Breast epithelium (tissue), 4 donors: Measurements from ENCODE around the gene SYNGR3. TPM values are rescaled to one million over a fixed set of nuclear protein-coding genes. Genes with fewer than 3 reads are reported as not detected.

Experiments
- DNase-seq, 2 donors: peaks; one replicate each; pipeline ENCODE4 v3.0.0-alpha.2; 2019; ENCODE audit warnings: low spot score in 2 of 2
- H3K27ac ChIP-seq, 2 donors: fragments of 200-600 bp; sonication (generic) in 1 of 2; one replicate each; pipeline ENCODE4 v1.5.1; 2016 to 2019; ENCODE audit warnings: mild to moderate bottlenecking in 1 of 2
- H3K27me3 ChIP-seq, 2 donors: fragments of 200-600 bp; sonication (generic) in 1 of 2; one replicate each; pipeline versions ENCODE4 v1.5.1 to v1.6.0; 2017 to 2019; ENCODE audit warnings: control low read depth in 1 of 2, mild to moderate bottlenecking in 1 of 2
- H3K36me3 ChIP-seq: fragments of 200-600 bp; one replicate; pipeline ENCODE4 v1.5.1; 2019
- H3K4me1 ChIP-seq, 2 donors: fragments of 200-600 bp; sonication (generic); one replicate each; pipeline ENCODE4 v1.5.1; 2016 to 2019; ENCODE audit warnings: control low read depth in 1 of 2
- H3K4me3 ChIP-seq, 3 donors: fragments of 200-600 bp; sonication (generic); 1 replicate in 2 of 3; 2 replicates in 1 of 3; pipeline ENCODE4 v1.5.1; 2016 to 2019; ENCODE audit warnings: mild to moderate bottlenecking in 3 of 3, moderate library complexity in 2 of 3
- H3K9me3 ChIP-seq, 2 donors: fragments of 200-600 bp; sonication (generic) in 1 of 2; one replicate each; pipeline ENCODE4 v1.5.1; 2016 to 2019; ENCODE audit warnings: control low read depth in 1 of 2
- CTCF ChIP-seq, 3 donors: fragments of 450-650 bp; IDR thresholded peaks; one replicate each; pipeline ENCODE4 v1.5.1; 2016 to 2017; ENCODE audit warnings: antibody characterized with exemption in 3 of 3, mild to moderate bottlenecking in 3 of 3, moderate library complexity in 3 of 3
- POLR2A ChIP-seq: fragments of 450-650 bp; IDR thresholded peaks from one replicate; pipeline ENCODE4 v1.6.1; 2016; ENCODE audit warnings: antibody characterized with exemption, mild to moderate bottlenecking, moderate library complexity
- POLR2AphosphoS5 ChIP-seq, 3 donors: sonication (generic); formaldehyde crosslinking; IDR thresholded peaks; one replicate each; pipeline ENCODE4 v1.6.1; 2017; ENCODE audit warnings: antibody characterized with exemption in 3 of 3
- intact Hi-C: fragments of 100-400 bp; cut with DNase I; formaldehyde crosslinking; loops from one replicate; pipeline ENCODE4 v1.15.1; 2023; ENCODE audit warnings: low total_unique reads
- total RNA-seq, 3 donors: library from RNA; depleted of rRNA; stranded (reverse); fragments of >200 nt; gene quantifications; one replicate each; pipeline ENCODE4 v1.1.0, GENCODE V29; 2016

Gene SYNGR3
- total RNA-seq, 3 donors from 2014 or later, result 0.44 to 2.0 (median 0.64) TPM

- intact Hi-C loops, result no loop called here
- peak overlapping the region; percentile 29 to 63 (median 30) for H3K4me3 ChIP-seq
- no peaks in the 10 kb centered on the region for H3K9me3 ChIP-seq
- DNase-seq, result no peak
- TF ChIP-seq POLR2A (no peak), CTCF (IDR thresholded peaks at IDR 0.05) (no peak), POLR2AphosphoS5 (IDR thresholded peaks at IDR 0.05) (no peak)
- H3K27ac ChIP-seq, result peak overlapping the region; percentile 92 to 93
- peaks cover 38 to 44% of the 10 kb centered on the region in 2 donors for H3K4me1 ChIP-seq
- H3K27me3 ChIP-seq, result no peaks in the 10 kb centered on the region
- H3K36me3 ChIP-seq, result no peaks in the 10 kb centered on the region
Observed at GRCh38 chr16:2034696-2035430, 45.1 kb downstream of the SYNGR3 start.

- H3K27me3 ChIP-seq, result no peaks in the 10 kb centered on the region
- TF ChIP-seq POLR2AphosphoS5 (IDR thresholded peaks at IDR 0.05) (peak in 1 of 3 donors; percentile 18), CTCF (IDR thresholded peaks at IDR 0.05) (peak in 1 of 3 donors; percentile 7), POLR2A (no peak)
- H3K27ac ChIP-seq, result peak overlapping the region; percentile 92 to 93
- no peaks in the 10 kb centered on the region for H3K9me3 ChIP-seq
- no peaks in the 10 kb centered on the region for H3K36me3 ChIP-seq
- peak in 1 of 2 donors; percentile 65 for DNase-seq
- intact Hi-C loops, result no loop called here
- H3K4me1 ChIP-seq, result peaks cover 35 to 44% of the 10 kb centered on the region in 2 donors
- peak overlapping the region; percentile 29 to 63 (median 30) for H3K4me3 ChIP-seq
Observed at GRCh38 chr16:2035431-2036199, 45.8 kb downstream of the SYNGR3 start.

GRCh38 chr16:2036200-2036966, 46.6 kb downstream of the SYNGR3 start:
- DNase-seq, result no peak
- Histone ChIP-seq H3K4me3 (peak overlapping the region; percentile 29 to 63 (median 30)), H3K4me1 (peaks cover 35 to 44% of the 10 kb centered on the region in 2 donors), H3K9me3 (no peaks in the 10 kb centered on the region), H3K27me3 (no peaks in the 10 kb centered on the region), H3K36me3 (no peaks in the 10 kb centered on the region), H3K27ac (peak overlapping the region; percentile 92 to 93)
- no peak for TF ChIP-seq CTCF (IDR thresholded peaks at IDR 0.05)
- no peak for TF ChIP-seq POLR2AphosphoS5 (IDR thresholded peaks at IDR 0.05)
- no peak for TF ChIP-seq POLR2A
- intact Hi-C loops, result no loop called here

- Histone ChIP-seq H3K27me3 (no peaks in the 10 kb centered on the region), H3K9me3 (no peaks in the 10 kb centered on the region), H3K27ac (peak overlapping the region; percentile 92 to 93), H3K4me1 (peaks cover 35 to 43% of the 10 kb centered on the region in 2 donors), H3K36me3 (no peaks in the 10 kb centered on the region), H3K4me3 (no peak overlapping the region)
- no peak for DNase-seq
- intact Hi-C loops, result no loop called here
- TF ChIP-seq POLR2A (no peak), POLR2AphosphoS5 (IDR thresholded peaks at IDR 0.05) (no peak), CTCF (IDR thresholded peaks at IDR 0.05) (no peak)
Observed at GRCh38 chr16:2037115-2037514, 47.3 kb downstream of the SYNGR3 start.
